HepG2 (cell line): ENCODE results near the gene TAF1B. TPM values are rescaled to one million over a fixed set of nuclear protein-coding genes. Genes with fewer than 3 reads are reported as not detected.

Experiments
- CBX2 ChIP-seq, 2 experiments: fragments of 200-600 bp in 1 of 2; sonication (generic); formaldehyde crosslinking in 1 of 2; IDR thresholded peaks; 2 replicates each; pipeline versions ENCODE4 v1.7.0 to v1.8.1; 2018 to 2022; ENCODE audit warnings: low read depth in 2 of 2, low read length in 1 of 2, mild to moderate bottlenecking in 1 of 2, missing genetic modification reagents in 1 of 2
- ELF1 ChIP-seq: sonication (generic); formaldehyde crosslinking; IDR thresholded peaks from 2 replicates; pipeline ENCODE4 v1.4.0; 2020; ENCODE audit warnings: missing genetic modification reagents
- ERF ChIP-seq: IDR thresholded peaks from 2 replicates; pipeline ENCODE4 v1.6.1; 2018; ENCODE audit warnings: missing biosample characterization, missing genetic modification reagents
- HOXD1 ChIP-seq: sonication (generic); formaldehyde crosslinking; IDR thresholded peaks from 2 replicates; pipeline ENCODE4 v1.5.0; 2020; ENCODE audit warnings: missing genetic modification reagents
- POLR2A ChIP-seq, 2 experiments: IDR thresholded peaks; 2 replicates each; pipeline ENCODE4 v1.6.1; 2011; ENCODE audit warnings: low read depth in 2 of 2, low read length in 2 of 2, mild to moderate bottlenecking in 1 of 2, moderate library complexity in 1 of 2; ENCODE audit not compliant: insufficient read depth in 1 of 2
- SALL1 ChIP-seq: sonication (generic); formaldehyde crosslinking; IDR thresholded peaks from 2 replicates; pipeline ENCODE4 v1.8.0; 2022; ENCODE audit warnings: mild to moderate bottlenecking, missing genetic modification reagents
- SAP130 ChIP-seq: IDR thresholded peaks from 2 replicates; pipeline ENCODE4 v1.6.1; 2016; ENCODE audit warnings: low read depth
- SOX6 ChIP-seq, 2 experiments: fragments of 450-650 bp in 1 of 2; sonication (generic) in 1 of 2; formaldehyde crosslinking in 1 of 2; IDR thresholded peaks; 2 replicates each; pipeline versions ENCODE4 v1.4.0 to v1.6.1; 2017 to 2020; ENCODE audit warnings: antibody characterized with exemption in 1 of 2, mild to moderate bottlenecking in 1 of 2, missing genetic modification reagents in 1 of 2
- TMF1 ChIP-seq: sonication (generic); formaldehyde crosslinking; IDR thresholded peaks from 2 replicates; pipeline ENCODE4 v1.8.1; 2022; ENCODE audit warnings: low read depth, missing genetic modification reagents
- ZBTB42 ChIP-seq: sonication (generic); formaldehyde crosslinking; IDR thresholded peaks from 2 replicates; pipeline ENCODE4 v1.5.0; 2020; ENCODE audit warnings: mild to moderate bottlenecking, missing genetic modification reagents
- ZFY ChIP-seq: sonication (generic); formaldehyde crosslinking; IDR thresholded peaks from 2 replicates; pipeline ENCODE4 v1.4.0; 2020; ENCODE audit warnings: missing genetic modification reagents
- ZNF160 ChIP-seq: sonication (generic); formaldehyde crosslinking; IDR thresholded peaks from 2 replicates; pipeline ENCODE4 v1.8.0; 2022; ENCODE audit warnings: mild to moderate bottlenecking, inconsistent platforms, missing genetic modification reagents
- ZNF333 ChIP-seq: sonication (generic); formaldehyde crosslinking; IDR thresholded peaks from 2 replicates; pipeline ENCODE4 v1.4.0; 2020; ENCODE audit warnings: mild to moderate bottlenecking, missing genetic modification reagents, borderline replicate concordance
- ZNF510 ChIP-seq: sonication (generic); formaldehyde crosslinking; IDR thresholded peaks from 2 replicates; pipeline ENCODE4 v1.4.0; 2020; ENCODE audit warnings: low read depth, mild to moderate bottlenecking, missing genetic modification reagents
- polyA plus RNA-seq, 8 experiments: library from polyadenylated mRNA; depleted of rRNA in 3 of 8; stranded (reverse) in 7 of 8; unstranded in 1 of 8; fragments of >200 nt; fragmentation: Illumina TruSeq in 4 of 8; extraction: Trizol in 4 of 8; gene quantifications; 2 replicates each; pipeline versions ENCODE4 v1.2.1 to v1.2.3, GENCODE V29; 2011 to 2016; ENCODE audit warnings: low read depth in 4 of 8, missing spikeins in 1 of 8, mixed read lengths in 1 of 8; ENCODE audit not compliant: insufficient read depth in 1 of 8
- total RNA-seq, 5 experiments: library from RNA; depleted of rRNA; stranded (reverse); fragments of >200 nt; fragmentation: Illumina TruSeq; extraction: Trizol; gene quantifications; 2 replicates each; pipeline ENCODE4 v1.2.3, GENCODE V29; 2016; ENCODE audit warnings: low read depth in 1 of 5
- TF ChIP-seq, protein P1 (sequence below): sonication (generic); formaldehyde crosslinking; IDR thresholded peaks from 2 replicates; pipeline ENCODE4 v1.4.0; 2020; ENCODE audit warnings: low read depth, mild to moderate bottlenecking, missing genetic modification reagents
- TF ChIP-seq, protein P2 (sequence below), 2 experiments: sonication (generic) in 1 of 2; formaldehyde crosslinking in 1 of 2; IDR thresholded peaks; 2 replicates each; pipeline versions ENCODE4 v1.4.0 to v1.6.1; 2018 to 2020; ENCODE audit warnings: missing genetic modification reagents in 2 of 2, borderline replicate concordance in 1 of 2, low read depth in 1 of 2, mild to moderate bottlenecking in 1 of 2, missing biosample characterization in 1 of 2
- TF ChIP-seq, protein P3 (sequence below): IDR thresholded peaks from 2 replicates; pipeline ENCODE4 v1.6.1; 2012; ENCODE audit warnings: inconsistent platforms
- TF ChIP-seq, protein P4 (sequence below): sonication (generic); formaldehyde crosslinking; IDR thresholded peaks from 2 replicates; pipeline ENCODE4 v1.4.0; 2020; ENCODE audit warnings: mild to moderate bottlenecking, missing genetic modification reagents

The TAF1B gene
- total and polyA plus RNA-seq, 2 of the 13 experiments (the other 11 are each of a cell fraction or from before 2014, with no cell fraction given), result 13.3 to 27.7 TPM

DNA sequence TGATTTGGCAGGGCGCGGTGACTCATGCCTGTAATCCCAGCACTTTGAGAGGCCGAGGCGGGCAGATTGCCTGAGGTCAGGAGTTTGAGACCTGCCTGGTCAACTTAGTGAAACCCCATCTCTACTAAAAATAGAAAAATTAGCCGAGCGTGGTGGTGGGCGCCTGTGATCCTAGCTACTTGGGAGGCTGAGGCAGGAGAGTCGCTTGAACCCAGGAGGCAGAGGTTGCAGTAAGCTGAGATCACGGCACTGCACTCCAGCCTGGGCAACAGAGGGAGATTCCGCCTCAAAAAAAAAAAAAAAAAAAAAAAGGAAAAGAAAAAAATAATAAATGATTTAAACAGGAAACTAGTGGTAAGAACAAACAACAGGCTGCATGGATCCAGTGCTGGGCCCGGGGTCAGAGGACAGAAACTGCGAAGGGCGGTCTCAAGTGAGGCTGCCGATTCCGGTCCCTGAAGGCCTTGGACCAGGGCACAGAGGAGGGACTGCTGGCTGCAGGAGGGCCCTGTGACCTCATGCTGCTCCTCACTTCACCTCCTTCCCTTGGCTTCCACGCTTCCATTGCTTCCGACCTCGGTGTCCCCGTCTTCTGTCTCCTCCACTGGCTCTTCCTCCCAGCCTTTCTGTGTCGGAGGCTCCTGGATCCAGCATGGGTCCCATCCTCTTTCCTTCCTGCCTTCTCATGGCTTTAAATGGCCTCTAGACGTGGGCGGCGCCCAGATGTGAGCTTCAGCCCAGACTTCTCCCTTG lies 106.1 kb downstream of the TAF1B start (continued):
- TF ChIP-seq ZNF333 (CRISPR knock-in tag) (0 out of 2 replicates have a peak, but pooled peaks have one; percentile 53), SALL1 (CRISPR knock-in tag) (peak; percentile 88), ZNF160 (0 out of 2 replicates have a peak, but pooled peaks have one; percentile 22), POLR2A (IDR thresholded peaks at IDR 0.05; ENCODE audit: insufficient read depth in 1 of 2, low read depth in 2 of 2, low read length in 2 of 2) (peak in 1 of 2 experiments; percentile 66; a peak in 2 of 4 replicates), CBX2 (IDR thresholded peaks at IDR 0.05; ENCODE audit: low read depth, low read length) (no peak), CBX2 (CRISPR knock-in tag; IDR thresholded peaks at IDR 0.05; ENCODE audit: low read depth) (0 out of 2 replicates have a peak, but pooled peaks have one; percentile 72), SAP130 (peak; percentile 51; the same call in 1 of the 2 replicates), ZBTB42 (CRISPR knock-in tag) (0 out of 2 replicates have a peak, but pooled peaks have one; percentile 19), TMF1 (CRISPR knock-in tag) (no peak), ZNF510 (0 out of 2 replicates have a peak, but pooled peaks have one; percentile 19), SOX6 (IDR thresholded peaks at IDR 0.05) (no peak), SOX6 (CRISPR knock-in tag; IDR thresholded peaks at IDR 0.05) (peak; percentile 72), ERF (CRISPR knock-in tag) (peak; percentile 64; the same call in 1 of the 2 replicates), ELF1 (CRISPR knock-in tag) (0 out of 2 replicates have a peak, but pooled peaks have one; percentile 25), HOXD1 (CRISPR knock-in tag) (peak; percentile 26; the same call in 1 of the 2 replicates), ZFY (CRISPR knock-in tag) (peak; percentile 57; the same call in 1 of the 2 replicates)
- TF ChIP-seq, protein P1, sequence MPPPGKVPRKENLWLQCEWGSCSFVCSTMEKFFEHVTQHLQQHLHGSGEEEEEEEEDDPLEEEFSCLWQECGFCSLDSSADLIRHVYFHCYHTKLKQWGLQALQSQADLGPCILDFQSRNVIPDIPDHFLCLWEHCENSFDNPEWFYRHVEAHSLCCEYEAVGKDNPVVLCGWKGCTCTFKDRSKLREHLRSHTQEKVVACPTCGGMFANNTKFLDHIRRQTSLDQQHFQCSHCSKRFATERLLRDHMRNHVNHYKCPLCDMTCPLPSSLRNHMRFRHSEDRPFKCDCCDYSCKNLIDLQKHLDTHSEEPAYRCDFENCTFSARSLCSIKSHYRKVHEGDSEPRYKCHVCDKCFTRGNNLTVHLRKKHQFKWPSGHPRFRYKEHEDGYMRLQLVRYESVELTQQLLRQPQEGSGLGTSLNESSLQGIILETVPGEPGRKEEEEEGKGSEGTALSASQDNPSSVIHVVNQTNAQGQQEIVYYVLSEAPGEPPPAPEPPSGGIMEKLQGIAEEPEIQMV (CRISPR knock-in tag), result no peak
- TF ChIP-seq, protein P2, sequence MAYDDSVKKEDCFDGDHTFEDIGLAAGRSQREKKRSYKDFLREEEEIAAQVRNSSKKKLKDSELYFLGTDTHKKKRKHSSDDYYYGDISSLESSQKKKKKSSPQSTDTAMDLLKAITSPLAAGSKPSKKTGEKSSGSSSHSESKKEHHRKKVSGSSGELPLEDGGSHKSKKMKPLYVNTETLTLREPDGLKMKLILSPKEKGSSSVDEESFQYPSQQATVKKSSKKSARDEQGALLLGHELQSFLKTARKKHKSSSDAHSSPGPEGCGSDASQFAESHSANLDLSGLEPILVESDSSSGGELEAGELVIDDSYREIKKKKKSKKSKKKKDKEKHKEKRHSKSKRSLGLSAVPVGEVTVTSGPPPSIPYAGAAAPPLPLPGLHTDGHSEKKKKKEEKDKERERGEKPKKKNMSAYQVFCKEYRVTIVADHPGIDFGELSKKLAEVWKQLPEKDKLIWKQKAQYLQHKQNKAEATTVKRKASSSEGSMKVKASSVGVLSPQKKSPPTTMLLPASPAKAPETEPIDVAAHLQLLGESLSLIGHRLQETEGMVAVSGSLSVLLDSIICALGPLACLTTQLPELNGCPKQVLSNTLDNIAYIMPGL (CRISPR knock-in tag; IDR thresholded peaks at IDR 0.05; ENCODE audit: borderline replicate concordance in 1 of 2, low read depth in 1 of 2), result peak in 1 of 2 experiments; percentile 56; a peak in 1 of 4 replicates
- TF ChIP-seq, protein P3, sequence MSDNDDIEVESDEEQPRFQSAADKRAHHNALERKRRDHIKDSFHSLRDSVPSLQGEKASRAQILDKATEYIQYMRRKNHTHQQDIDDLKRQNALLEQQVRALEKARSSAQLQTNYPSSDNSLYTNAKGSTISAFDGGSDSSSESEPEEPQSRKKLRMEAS, result peak; percentile 61; the same call in 1 of the 2 replicates
- TF ChIP-seq, protein P4, sequence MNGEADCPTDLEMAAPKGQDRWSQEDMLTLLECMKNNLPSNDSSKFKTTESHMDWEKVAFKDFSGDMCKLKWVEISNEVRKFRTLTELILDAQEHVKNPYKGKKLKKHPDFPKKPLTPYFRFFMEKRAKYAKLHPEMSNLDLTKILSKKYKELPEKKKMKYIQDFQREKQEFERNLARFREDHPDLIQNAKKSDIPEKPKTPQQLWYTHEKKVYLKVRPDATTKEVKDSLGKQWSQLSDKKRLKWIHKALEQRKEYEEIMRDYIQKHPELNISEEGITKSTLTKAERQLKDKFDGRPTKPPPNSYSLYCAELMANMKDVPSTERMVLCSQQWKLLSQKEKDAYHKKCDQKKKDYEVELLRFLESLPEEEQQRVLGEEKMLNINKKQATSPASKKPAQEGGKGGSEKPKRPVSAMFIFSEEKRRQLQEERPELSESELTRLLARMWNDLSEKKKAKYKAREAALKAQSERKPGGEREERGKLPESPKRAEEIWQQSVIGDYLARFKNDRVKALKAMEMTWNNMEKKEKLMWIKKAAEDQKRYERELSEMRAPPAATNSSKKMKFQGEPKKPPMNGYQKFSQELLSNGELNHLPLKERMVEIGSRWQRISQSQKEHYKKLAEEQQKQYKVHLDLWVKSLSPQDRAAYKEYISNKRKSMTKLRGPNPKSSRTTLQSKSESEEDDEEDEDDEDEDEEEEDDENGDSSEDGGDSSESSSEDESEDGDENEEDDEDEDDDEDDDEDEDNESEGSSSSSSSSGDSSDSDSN (CRISPR knock-in tag), result peak; percentile 23; the same call in 1 of the 2 replicates
